Liver (tissue), 9 donors: ENCODE results near the gene SPDYA. TPM values are rescaled to one million over a fixed set of nuclear protein-coding genes. Genes with fewer than 3 reads are reported as not detected.

ENCODE experiments used
- DNase-seq: peaks from one replicate; pipeline ENCODE4 v3.0.0-alpha.2; 2017; ENCODE audit warnings: low spot score
- H3K27ac ChIP-seq, 2 donors: one replicate each; pipeline ENCODE4 v1.7.0; 2013; ENCODE audit warnings: inconsistent platforms in 2 of 2, low read length in 2 of 2, control low read depth in 1 of 2, low read depth in 1 of 2, mild to moderate bottlenecking in 1 of 2
- H3K27me3 ChIP-seq, 4 donors: one replicate each; pipeline versions ENCODE4 v1.6.1 to v1.7.0; 2013; ENCODE audit warnings: low read length in 3 of 4, inconsistent platforms in 1 of 4, mild to moderate bottlenecking in 1 of 4, moderate library complexity in 1 of 4; ENCODE audit not compliant: control insufficient read depth in 4 of 4, insufficient read depth in 4 of 4
- H3K36me3 ChIP-seq, 4 donors: one replicate each; pipeline versions ENCODE4 v1.6.1 to v1.7.0; 2013; ENCODE audit warnings: low read length in 3 of 4, mild to moderate bottlenecking in 3 of 4, low read depth in 1 of 4, moderate library complexity in 1 of 4; ENCODE audit not compliant: control insufficient read depth in 4 of 4, insufficient read depth in 3 of 4
- H3K4me1 ChIP-seq, 4 donors: one replicate each; pipeline versions ENCODE4 v1.6.1 to v1.7.0; 2013; ENCODE audit warnings: low read length in 3 of 4, mild to moderate bottlenecking in 3 of 4, moderate library complexity in 1 of 4; ENCODE audit not compliant: control insufficient read depth in 4 of 4, insufficient read depth in 4 of 4
- H3K4me3 ChIP-seq, 3 donors: one replicate each; pipeline versions ENCODE4 v1.6.1 to v1.7.0; 2013; ENCODE audit warnings: low read length in 3 of 3, control low read depth in 1 of 3, low read depth in 1 of 3, mild to moderate bottlenecking in 1 of 3
- H3K9ac ChIP-seq, 2 donors: one replicate each; pipeline ENCODE4 v1.7.0; 2013; ENCODE audit warnings: low read length in 2 of 2, mild to moderate bottlenecking in 2 of 2, moderate library complexity in 2 of 2, control low read depth in 1 of 2, low read depth in 1 of 2
- H3K9me3 ChIP-seq, 4 donors: one replicate each; pipeline versions ENCODE4 v1.6.1 to v1.7.0; 2013; ENCODE audit warnings: low read length in 3 of 4; ENCODE audit not compliant: control insufficient read depth in 4 of 4
- EGR1 ChIP-seq, 2 donors: IDR thresholded peaks; 2 replicates each; pipeline ENCODE4 v1.6.1; 2016 to 2018; ENCODE audit warnings: antibody characterized with exemption in 2 of 2, low read depth in 2 of 2
- FOXA1 ChIP-seq: IDR thresholded peaks from 2 replicates; pipeline ENCODE4 v1.6.1; 2016; ENCODE audit warnings: antibody characterized with exemption
- FOXA2 ChIP-seq: IDR thresholded peaks from 2 replicates; pipeline ENCODE4 v1.6.1; 2016; ENCODE audit warnings: antibody characterized with exemption
- GABPA ChIP-seq, 2 donors: IDR thresholded peaks in 1 of 2; conservative IDR thresholded peaks in 1 of 2; 2 replicates each; pipeline ENCODE4 v1.6.1; 2016; ENCODE audit warnings: antibody characterized with exemption in 2 of 2, mild to moderate bottlenecking in 1 of 2, moderate library complexity in 1 of 2
- HNF4A ChIP-seq, 2 donors: conservative IDR thresholded peaks; 2 replicates each; pipeline ENCODE4 v1.6.1; 2016; ENCODE audit warnings: antibody characterized with exemption in 2 of 2, mild to moderate bottlenecking in 2 of 2
- HNF4G ChIP-seq: IDR thresholded peaks from 2 replicates; pipeline ENCODE4 v1.6.1; 2016; ENCODE audit warnings: antibody characterized with exemption
- JUND ChIP-seq, 2 donors: IDR thresholded peaks; 2 replicates each; pipeline ENCODE4 v1.6.1; 2016; ENCODE audit warnings: antibody characterized with exemption in 2 of 2
- NR2F2 ChIP-seq: IDR thresholded peaks from 2 replicates; pipeline ENCODE4 v1.6.1; 2016; ENCODE audit warnings: antibody characterized with exemption
- RAD21 ChIP-seq, 2 donors: IDR thresholded peaks; 2 replicates each; pipeline ENCODE4 v1.6.1; 2016; ENCODE audit warnings: antibody characterized with exemption in 2 of 2, mild to moderate bottlenecking in 2 of 2
- RXRA ChIP-seq, 2 donors: IDR thresholded peaks; 2 replicates each; pipeline ENCODE4 v1.6.1; 2017 to 2018; ENCODE audit warnings: antibody characterized with exemption in 2 of 2, mild to moderate bottlenecking in 1 of 2
- SP1 ChIP-seq: IDR thresholded peaks from 2 replicates; pipeline ENCODE4 v1.6.1; 2018; ENCODE audit warnings: antibody characterized with exemption, mild to moderate bottlenecking
- TAF1 ChIP-seq: conservative IDR thresholded peaks from 2 replicates; pipeline ENCODE4 v1.6.1; 2016; ENCODE audit warnings: antibody characterized with exemption, mild to moderate bottlenecking
- YY1 ChIP-seq: IDR thresholded peaks from 2 replicates; pipeline ENCODE4 v1.6.1; 2016; ENCODE audit warnings: antibody characterized with exemption, mild to moderate bottlenecking
- WGBS: extraction: QIAGEN DNeasy Blood & Tissue Kit; methylation state at CpG from one replicate; pipeline ENCODE4 v1.1.7; 2013; 5-methylcytosine and 5-hydroxymethylcytosine counted together
- polyA plus RNA-seq, 2 donors: library from polyadenylated mRNA; stranded (reverse) in 1 of 2; unstranded in 1 of 2; fragments of 200-250 nt in 1 of 2; fragments of >200 nt in 1 of 2; fragmentation: Nextera tagmentation in 1 of 2; extraction: Ambion mirVana in 1 of 2; gene quantifications; one replicate each; pipeline versions ENCODE4 v1.2.1 to v1.2.3, GENCODE V29; 2013 to 2015
- total RNA-seq, 2 donors: library from RNA; depleted of rRNA; stranded (reverse); fragments of >200 nt; gene quantifications; one replicate each; pipeline ENCODE4 v1.2.3, GENCODE V29; 2014
- TF ChIP-seq, protein P1 (sequence below): IDR thresholded peaks from 2 replicates; pipeline ENCODE4 v1.6.1; 2016; ENCODE audit warnings: antibody characterized with exemption
- TF ChIP-seq, protein P2 (sequence below): fragments of 150-350 bp; IDR thresholded peaks from 2 replicates; pipeline ENCODE4 v1.5.1; 2017; ENCODE audit warnings: improper control_type of control experiment, low read depth, low read length; ENCODE audit not compliant: missing input control
- TF ChIP-seq, protein P3 (sequence below): IDR thresholded peaks from 2 replicates; pipeline ENCODE4 v1.6.1; 2016; ENCODE audit warnings: antibody characterized with exemption, mild to moderate bottlenecking
- TF ChIP-seq, protein P4 (sequence below): IDR thresholded peaks from 2 replicates; pipeline ENCODE4 v1.6.1; 2016; ENCODE audit warnings: antibody characterized with exemption
- TF ChIP-seq, protein P5 (sequence below): IDR thresholded peaks from 2 replicates; pipeline ENCODE4 v1.6.1; 2016; ENCODE audit warnings: antibody characterized with exemption
- donor health status: healthy.
- donor health status: healthy.
- donor health status: healthy.
- donor health status: healthy.
- donor health status: healthy.

The SPDYA gene
- total RNA-seq = under 1 TPM; 0.14 to 0.67 TPM
- polyA plus RNA-seq = under 1 TPM in 1 of 2 donors, not detected in 1; 0.49 TPM

DNA sequence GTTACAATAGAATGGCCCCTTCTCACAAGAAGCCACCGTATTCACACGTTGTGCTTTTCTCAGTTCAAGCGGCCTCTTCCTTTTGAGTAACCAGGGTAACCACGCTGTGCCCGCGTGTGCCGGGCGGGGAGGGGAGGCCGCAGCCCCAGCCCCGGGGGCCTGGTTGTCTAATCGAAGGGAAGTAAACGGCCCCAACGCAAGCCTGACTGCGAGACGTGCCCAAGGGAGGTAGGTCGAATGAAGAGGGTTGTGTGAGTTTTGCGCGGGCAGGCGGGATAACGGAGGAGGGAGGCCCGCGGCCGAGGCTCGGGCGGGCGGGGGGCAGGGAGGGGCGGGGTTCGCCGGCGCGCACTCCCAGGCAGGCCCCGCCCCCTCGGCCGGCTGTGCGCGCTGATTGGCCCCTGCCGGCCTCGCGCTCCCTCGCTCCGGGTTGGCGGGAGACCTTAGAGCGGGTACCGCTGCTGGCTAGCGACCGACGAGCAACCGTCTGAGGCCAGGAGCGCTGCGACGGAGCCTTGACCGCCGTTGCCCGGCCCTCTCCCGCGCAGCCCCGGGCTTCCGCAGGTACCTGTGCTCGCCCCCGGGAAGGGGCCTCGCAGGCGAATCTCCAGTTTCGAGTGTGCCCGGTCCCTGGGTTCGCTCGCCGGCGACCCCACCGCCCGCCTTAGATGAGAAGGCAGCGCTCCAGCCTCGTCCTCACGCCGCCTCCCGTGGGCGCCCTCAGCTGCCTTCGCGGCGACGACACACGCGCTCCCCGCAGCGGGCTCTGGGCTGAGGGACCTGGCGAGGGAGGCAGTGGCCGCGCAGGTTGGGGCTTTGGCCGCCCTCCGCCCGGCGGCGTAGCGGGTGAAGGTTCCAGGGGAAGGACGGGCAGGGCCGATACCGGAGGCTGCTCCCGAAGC lies at the start of gene SPDYA:
SPDYA (plus strand) TSS at position 451 of the 902 bp plus-strand sequence. CDS start 5,181 bp downstream, outside the sequence.
- Histone ChIP-seq H3K9ac (no peak within 1 kb of the TSS), H3K27ac (no peak within 1 kb of the TSS), H3K27me3 (no peaks in the 10 kb centered on the region), H3K36me3 (peaks cover 0 to 6% (median 0%) of the 10 kb centered on the region in 4 donors), H3K9me3 (no peaks in the 10 kb centered on the region), H3K4me1 (peaks cover 0 to 8% (median 5%) of the 10 kb centered on the region in 4 donors), H3K4me3 (peak within 1 kb of the TSS in 2 of 3 donors; percentile 25 to 32)
- peak; percentile 76 for DNase-seq
- 12% methylated on average over 97 of the region's 97 CpGs for WGBS
- TF ChIP-seq, protein P1, sequence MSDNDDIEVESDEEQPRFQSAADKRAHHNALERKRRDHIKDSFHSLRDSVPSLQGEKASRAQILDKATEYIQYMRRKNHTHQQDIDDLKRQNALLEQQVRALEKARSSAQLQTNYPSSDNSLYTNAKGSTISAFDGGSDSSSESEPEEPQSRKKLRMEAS = no peak
- TF ChIP-seq, protein P2, sequence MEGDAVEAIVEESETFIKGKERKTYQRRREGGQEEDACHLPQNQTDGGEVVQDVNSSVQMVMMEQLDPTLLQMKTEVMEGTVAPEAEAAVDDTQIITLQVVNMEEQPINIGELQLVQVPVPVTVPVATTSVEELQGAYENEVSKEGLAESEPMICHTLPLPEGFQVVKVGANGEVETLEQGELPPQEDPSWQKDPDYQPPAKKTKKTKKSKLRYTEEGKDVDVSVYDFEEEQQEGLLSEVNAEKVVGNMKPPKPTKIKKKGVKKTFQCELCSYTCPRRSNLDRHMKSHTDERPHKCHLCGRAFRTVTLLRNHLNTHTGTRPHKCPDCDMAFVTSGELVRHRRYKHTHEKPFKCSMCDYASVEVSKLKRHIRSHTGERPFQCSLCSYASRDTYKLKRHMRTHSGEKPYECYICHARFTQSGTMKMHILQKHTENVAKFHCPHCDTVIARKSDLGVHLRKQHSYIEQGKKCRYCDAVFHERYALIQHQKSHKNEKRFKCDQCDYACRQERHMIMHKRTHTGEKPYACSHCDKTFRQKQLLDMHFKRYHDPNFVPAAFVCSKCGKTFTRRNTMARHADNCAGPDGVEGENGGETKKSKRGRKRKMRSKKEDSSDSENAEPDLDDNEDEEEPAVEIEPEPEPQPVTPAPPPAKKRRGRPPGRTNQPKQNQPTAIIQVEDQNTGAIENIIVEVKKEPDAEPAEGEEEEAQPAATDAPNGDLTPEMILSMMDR = no peak
- TF ChIP-seq RXRA (IDR thresholded peaks at IDR 0.05) (no peak), FOXA2 (no peak), HNF4A (conservative IDR thresholded peaks at IDR 0.05) (no peak), YY1 (no peak), HNF4G (no peak), EGR1 (IDR thresholded peaks at IDR 0.05; ENCODE audit: low read depth in 2 of 2) (no peak), TAF1 (no peak), GABPA (IDR thresholded peaks at IDR 0.05 in 1 of 2, conservative IDR thresholded peaks at IDR 0.05 in 1 of 2) (no peak), NR2F2 (no peak), RAD21 (IDR thresholded peaks at IDR 0.05) (no peak), JUND (IDR thresholded peaks at IDR 0.05) (no peak), FOXA1 (no peak), SP1 (no peak)
- TF ChIP-seq, protein P3, sequence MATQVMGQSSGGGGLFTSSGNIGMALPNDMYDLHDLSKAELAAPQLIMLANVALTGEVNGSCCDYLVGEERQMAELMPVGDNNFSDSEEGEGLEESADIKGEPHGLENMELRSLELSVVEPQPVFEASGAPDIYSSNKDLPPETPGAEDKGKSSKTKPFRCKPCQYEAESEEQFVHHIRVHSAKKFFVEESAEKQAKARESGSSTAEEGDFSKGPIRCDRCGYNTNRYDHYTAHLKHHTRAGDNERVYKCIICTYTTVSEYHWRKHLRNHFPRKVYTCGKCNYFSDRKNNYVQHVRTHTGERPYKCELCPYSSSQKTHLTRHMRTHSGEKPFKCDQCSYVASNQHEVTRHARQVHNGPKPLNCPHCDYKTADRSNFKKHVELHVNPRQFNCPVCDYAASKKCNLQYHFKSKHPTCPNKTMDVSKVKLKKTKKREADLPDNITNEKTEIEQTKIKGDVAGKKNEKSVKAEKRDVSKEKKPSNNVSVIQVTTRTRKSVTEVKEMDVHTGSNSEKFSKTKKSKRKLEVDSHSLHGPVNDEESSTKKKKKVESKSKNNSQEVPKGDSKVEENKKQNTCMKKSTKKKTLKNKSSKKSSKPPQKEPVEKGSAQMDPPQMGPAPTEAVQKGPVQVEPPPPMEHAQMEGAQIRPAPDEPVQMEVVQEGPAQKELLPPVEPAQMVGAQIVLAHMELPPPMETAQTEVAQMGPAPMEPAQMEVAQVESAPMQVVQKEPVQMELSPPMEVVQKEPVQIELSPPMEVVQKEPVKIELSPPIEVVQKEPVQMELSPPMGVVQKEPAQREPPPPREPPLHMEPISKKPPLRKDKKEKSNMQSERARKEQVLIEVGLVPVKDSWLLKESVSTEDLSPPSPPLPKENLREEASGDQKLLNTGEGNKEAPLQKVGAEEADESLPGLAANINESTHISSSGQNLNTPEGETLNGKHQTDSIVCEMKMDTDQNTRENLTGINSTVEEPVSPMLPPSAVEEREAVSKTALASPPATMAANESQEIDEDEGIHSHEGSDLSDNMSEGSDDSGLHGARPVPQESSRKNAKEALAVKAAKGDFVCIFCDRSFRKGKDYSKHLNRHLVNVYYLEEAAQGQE = no peak
- TF ChIP-seq, protein P4, sequence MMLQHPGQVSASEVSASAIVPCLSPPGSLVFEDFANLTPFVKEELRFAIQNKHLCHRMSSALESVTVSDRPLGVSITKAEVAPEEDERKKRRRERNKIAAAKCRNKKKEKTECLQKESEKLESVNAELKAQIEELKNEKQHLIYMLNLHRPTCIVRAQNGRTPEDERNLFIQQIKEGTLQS = no peak
- TF ChIP-seq, protein P5, sequence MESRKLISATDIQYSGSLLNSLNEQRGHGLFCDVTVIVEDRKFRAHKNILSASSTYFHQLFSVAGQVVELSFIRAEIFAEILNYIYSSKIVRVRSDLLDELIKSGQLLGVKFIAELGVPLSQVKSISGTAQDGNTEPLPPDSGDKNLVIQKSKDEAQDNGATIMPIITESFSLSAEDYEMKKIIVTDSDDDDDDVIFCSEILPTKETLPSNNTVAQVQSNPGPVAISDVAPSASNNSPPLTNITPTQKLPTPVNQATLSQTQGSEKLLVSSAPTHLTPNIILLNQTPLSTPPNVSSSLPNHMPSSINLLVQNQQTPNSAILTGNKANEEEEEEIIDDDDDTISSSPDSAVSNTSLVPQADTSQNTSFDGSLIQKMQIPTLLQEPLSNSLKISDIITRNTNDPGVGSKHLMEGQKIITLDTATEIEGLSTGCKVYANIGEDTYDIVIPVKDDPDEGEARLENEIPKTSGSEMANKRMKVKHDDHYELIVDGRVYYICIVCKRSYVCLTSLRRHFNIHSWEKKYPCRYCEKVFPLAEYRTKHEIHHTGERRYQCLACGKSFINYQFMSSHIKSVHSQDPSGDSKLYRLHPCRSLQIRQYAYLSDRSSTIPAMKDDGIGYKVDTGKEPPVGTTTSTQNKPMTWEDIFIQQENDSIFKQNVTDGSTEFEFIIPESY = no peak
